PC-3 (cell line): ENCODE measurements around the gene ACTL9. TPM values are rescaled to one million over a fixed set of nuclear protein-coding genes. Genes with fewer than 3 reads are reported as not detected.

ENCODE experiments used
- ATAC-seq: fragments of 200-7000 bp; cut with Tn5 transposase; 2 replicates; pipeline ENCODE4 v1.9.1; 2020; ENCODE audit warnings: mild to moderate bottlenecking, moderate library complexity
- BruUV-seq: library from RNA; stranded (reverse); fragments of 400-500 nt; replicated peaks from 2 replicates; lab custom pipeline; 2021; lab: Mats Ljungman, UMichigan
- CTCF ChIA-PET: fragments of 300-600 bp; sonication (Branson Sonifier 250); formaldehyde crosslinking; loops from one replicate; lab custom pipeline; 2022; ENCODE audit warnings: antibody characterized with exemption; lab: Charles Lee
- POLR2A ChIA-PET: fragments of 300-600 bp; sonication (Branson Sonifier 250); formaldehyde crosslinking; loops from one replicate; lab custom pipeline; 2022; ENCODE audit warnings: antibody characterized with exemption; ENCODE audit not compliant: unreplicated experiment; lab: Charles Lee
- DNase-seq: peaks from one replicate; pipeline ENCODE4 v3.0.0-alpha.2; 2015
- H2AFZ ChIP-seq: fragments of 300-600 bp; sonication (generic); 2 replicates; pipeline ENCODE4 v1.6.0; 2016; ENCODE audit warnings: antibody characterized with exemption, low read length
- H3F3A ChIP-seq: fragments of 300-600 bp; sonication (generic); one replicate; pipeline ENCODE4 v1.6.0; 2017; ENCODE audit warnings: antibody characterized with exemption, low read length, control low read depth, mild to moderate bottlenecking; ENCODE audit not compliant: unreplicated experiment
- H3K27ac ChIP-seq: fragments of 300-600 bp; sonication (generic); 2 replicates; pipeline ENCODE4 v1.5.1; 2016; ENCODE audit warnings: mild to moderate bottlenecking, low read length
- H3K27me3 ChIP-seq: fragments of 300-600 bp; sonication (generic); 2 replicates; pipeline ENCODE4 v1.6.1; 2016; ENCODE audit warnings: low read length, mixed read lengths
- H3K36me3 ChIP-seq: fragments of 300-600 bp; sonication (generic); 2 replicates; pipeline ENCODE4 v1.6.1; 2016; ENCODE audit warnings: low read depth, mixed run types, low read length, mixed read lengths
- H3K4me1 ChIP-seq: fragments of 300-600 bp; sonication (generic); 2 replicates; pipeline ENCODE4 v1.5.1; 2016; ENCODE audit warnings: low read length; ENCODE audit not compliant: insufficient read depth
- H3K4me2 ChIP-seq: fragments of 300-600 bp; sonication (generic); 2 replicates; pipeline ENCODE4 v1.6.0; 2016; ENCODE audit warnings: low read length
- H3K4me3 ChIP-seq: fragments of 300-600 bp; sonication (generic); 2 replicates; pipeline ENCODE4 v1.5.1; 2016; ENCODE audit warnings: mild to moderate bottlenecking, low read length, mixed read lengths
- H3K79me2 ChIP-seq: fragments of 300-600 bp; sonication (generic); 2 replicates; pipeline ENCODE4 v1.6.1; 2017; ENCODE audit warnings: low read length, mixed read lengths
- H3K9ac ChIP-seq: fragments of 300-600 bp; sonication (generic); 2 replicates; pipeline ENCODE4 v1.6.0; 2016; ENCODE audit warnings: mild to moderate bottlenecking, low read length
- H3K9me2 ChIP-seq: fragments of 300-600 bp; sonication (generic); replicated peaks from 2 replicates; pipeline ENCODE4 v1.6.1; 2016; ENCODE audit warnings: mixed run types, low read length, mixed read lengths
- H3K9me3 ChIP-seq: fragments of 300-600 bp; sonication (generic); 2 replicates; pipeline ENCODE4 v1.6.1; 2016; ENCODE audit warnings: low read length, mixed read lengths
- H4K20me1 ChIP-seq: fragments of 300-600 bp; sonication (generic); 2 replicates; pipeline ENCODE4 v1.6.1; 2016; ENCODE audit warnings: low read length, mixed read lengths
- CTCF ChIP-seq: fragments of 300-600 bp; sonication (generic); conservative IDR thresholded peaks from 2 replicates; pipeline ENCODE4 v1.5.1; 2017; ENCODE audit warnings: antibody characterized with exemption, low read depth, mild to moderate bottlenecking, low read length
- EZH2 ChIP-seq: fragments of 300-600 bp; sonication (generic); IDR thresholded peaks from one replicate; pipeline ENCODE4 v1.6.1; 2017; ENCODE audit warnings: antibody characterized with exemption, mild to moderate bottlenecking, low read length; ENCODE audit not compliant: unreplicated experiment
- EZH2phosphoT487 ChIP-seq: fragments of 300-600 bp; sonication (generic); IDR thresholded peaks from 2 replicates; pipeline ENCODE4 v1.6.1; 2018; ENCODE audit warnings: mild to moderate bottlenecking, antibody characterized with exemption, low read length, borderline replicate concordance
- intact Hi-C: fragments of 100-400 bp; cut with micrococcal nuclease; formaldehyde crosslinking; loops from 2 replicates; pipeline ENCODE4 v1.9.0; 2023
- total RNA-seq: library from RNA; depleted of rRNA; stranded (reverse); fragments of >200 nt; gene quantifications from 2 replicates; pipeline ENCODE4 v1.2.3, GENCODE V29; 2014

ACTL9 gene
- total RNA-seq, 1 experiment from 2014 or later: not detected

DNA sequence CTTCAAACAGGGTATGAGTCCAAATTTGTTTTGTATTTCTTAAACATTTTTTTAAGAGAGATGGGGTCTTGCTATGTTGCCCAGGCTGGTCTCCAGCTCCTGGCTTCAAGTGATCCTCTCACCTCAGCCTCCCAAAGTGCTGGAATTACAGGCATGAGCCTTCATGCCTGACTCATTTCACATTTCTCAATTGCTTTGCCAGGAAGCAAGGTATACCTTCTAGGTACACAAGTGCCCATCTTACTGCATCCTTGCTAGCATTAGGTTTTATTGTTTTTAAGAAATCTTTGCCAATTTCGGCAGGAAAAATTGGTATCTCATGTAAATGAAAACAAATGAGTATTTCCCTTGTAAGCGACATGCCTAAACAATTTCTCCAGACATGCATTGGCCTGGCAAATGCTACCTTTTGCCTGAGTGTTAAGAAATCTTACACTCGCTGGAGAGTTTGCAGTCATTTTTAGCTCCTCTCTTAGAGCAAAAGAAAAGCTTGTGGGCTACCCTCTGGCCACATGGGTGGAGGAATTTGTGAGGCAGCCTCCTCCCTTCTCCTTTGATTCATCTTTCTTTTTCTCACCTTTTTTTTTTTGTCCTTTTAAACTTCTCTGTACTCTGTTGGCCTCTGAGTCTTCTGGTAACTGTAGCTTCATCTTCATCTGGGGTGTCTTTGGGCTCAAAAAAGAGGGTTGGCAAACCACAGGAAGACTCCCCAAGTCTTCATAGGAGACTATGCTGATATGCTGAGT lies 33.0 kb downstream of the ACTL9 start:
- Histone ChIP-seq H3K9ac (no peak overlapping the region), H3K4me3 (no peak overlapping the region), H3K27ac (no peak overlapping the region), H3K36me3 (no peaks in the 10 kb centered on the region), H3K9me2 (no peaks in the 10 kb centered on the region), H3K9me3 (no peaks in the 10 kb centered on the region), H3K79me2 (no peaks in the 10 kb centered on the region), H3K27me3 (peaks cover 48% of the 10 kb centered on the region), H2AFZ (no peak overlapping the region), H4K20me1 (no peaks in the 10 kb centered on the region), H3K4me2 (no peak overlapping the region), H3F3A (no peaks in the 10 kb centered on the region), H3K4me1 (no peaks in the 10 kb centered on the region)
- ChIA-PET CTCF (interaction anchor here (0.6 kb wide), 1 partner anchor 40 kb away, joined by 3 read pairs; no protein-coding TSS in a partner anchor), POLR2A (no interaction called here)
- TF ChIP-seq EZH2phosphoT487 (no peak), EZH2 (no peak), CTCF (no peak)
- ATAC-seq (no peak), DNase-seq (no peak)
- BruUV-seq: no TSS peak
- intact Hi-C loops: no loop called here

DNA sequence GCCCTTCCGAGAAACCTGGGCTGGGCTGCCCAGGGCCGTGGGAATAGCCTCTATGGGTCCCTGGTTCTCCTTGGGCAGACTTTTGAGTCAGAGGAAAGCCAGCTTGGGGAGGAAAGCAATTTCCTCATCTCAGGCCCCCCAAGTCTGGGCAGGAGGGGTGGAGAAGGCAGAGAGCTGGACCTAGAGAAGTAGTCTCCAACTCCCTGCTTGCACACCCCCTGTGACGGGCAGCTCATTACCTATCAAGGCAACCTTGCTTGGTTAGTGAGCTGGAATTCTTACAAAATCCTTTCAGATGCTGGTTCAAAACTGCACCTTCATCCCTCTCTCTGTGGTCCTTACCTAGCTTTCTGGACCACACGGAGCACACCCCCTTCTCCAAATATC lies 33.9 kb downstream of the ACTL9 start:
- intact Hi-C loops: no loop called here
- TF ChIP-seq EZH2phosphoT487: no peak
- TF ChIP-seq EZH2: no peak
- TF ChIP-seq CTCF: no peak
- Histone ChIP-seq H3K4me3 (no peak overlapping the region), H3K79me2 (no peaks in the 10 kb centered on the region), H2AFZ (no peak overlapping the region), H3K9me2 (no peaks in the 10 kb centered on the region), H3K27me3 (peaks cover 49% of the 10 kb centered on the region), H3K36me3 (no peaks in the 10 kb centered on the region), H3K9me3 (no peaks in the 10 kb centered on the region), H3K4me1 (no peaks in the 10 kb centered on the region), H3K4me2 (no peak overlapping the region), H3K27ac (no peak overlapping the region), H4K20me1 (no peaks in the 10 kb centered on the region), H3F3A (no peaks in the 10 kb centered on the region), H3K9ac (no peak overlapping the region)
- CTCF ChIA-PET: no interaction called here
- DNase-seq: no peak
- POLR2A ChIA-PET: no interaction called here
- BruUV-seq: no TSS peak
- no peak for ATAC-seq

- CTCF ChIA-PET: no interaction called here
- Histone ChIP-seq H3F3A (no peaks in the 10 kb centered on the region), H3K9ac (no peak overlapping the region), H3K4me3 (no peak overlapping the region), H4K20me1 (no peaks in the 10 kb centered on the region), H3K9me2 (no peaks in the 10 kb centered on the region), H3K4me2 (no peak overlapping the region), H3K36me3 (no peaks in the 10 kb centered on the region), H2AFZ (no peak overlapping the region), H3K27me3 (peaks cover 49% of the 10 kb centered on the region), H3K27ac (no peak overlapping the region), H3K4me1 (no peaks in the 10 kb centered on the region), H3K9me3 (no peaks in the 10 kb centered on the region), H3K79me2 (no peaks in the 10 kb centered on the region)
- intact Hi-C loops: no loop called here
- BruUV-seq: no TSS peak
- no peak for TF ChIP-seq EZH2phosphoT487
- no peak for TF ChIP-seq EZH2
- TF ChIP-seq CTCF: no peak
- DNase-seq: no peak
- ATAC-seq: no peak
- POLR2A ChIA-PET: no interaction called here
Measured at GRCh38 chr19:8663920-8664670, 34.5 kb downstream of the ACTL9 start.
